ENCODE results near the gene DARS2. TPM values are rescaled to one million over a fixed set of nuclear protein-coding genes. Genes with fewer than 3 reads are reported as not detected.

Gene DARS2
- total RNA-seq, 1 experiment from 2014 or later: 35.0 TPM

DNA sequence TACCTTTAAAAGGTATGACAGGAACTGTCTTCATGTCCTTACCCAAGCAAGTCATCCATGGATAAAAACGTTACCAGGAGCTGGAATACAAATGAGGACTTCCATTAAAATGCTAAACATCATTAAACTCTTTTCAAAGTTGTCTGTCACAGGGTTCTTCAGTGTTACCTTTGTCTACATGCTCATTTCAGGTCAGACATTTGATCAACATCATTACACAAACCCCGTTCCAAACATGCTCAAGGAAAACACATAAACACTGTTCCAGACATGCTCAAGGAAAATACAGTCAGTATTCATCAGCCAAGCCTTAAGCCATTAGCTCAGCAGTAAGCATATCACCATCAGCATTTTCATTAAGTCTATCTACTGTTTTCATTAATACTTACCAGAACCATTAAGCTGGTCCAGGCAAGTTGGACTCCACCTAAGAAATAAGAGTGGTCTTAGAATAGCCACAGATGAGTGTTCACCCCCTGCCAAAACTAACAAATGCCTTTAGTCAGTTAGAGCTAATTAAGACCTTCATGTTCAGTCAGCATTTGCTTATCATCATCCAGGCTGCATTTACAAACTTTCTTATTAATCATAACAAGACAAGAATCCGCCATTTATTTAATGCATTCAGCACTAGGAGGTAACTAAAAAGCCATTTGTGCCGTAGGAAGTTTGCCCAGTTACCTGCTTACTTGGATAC, 41.1 kb downstream of the DARS2 start:
- DNase-seq: no peak
- peaks cover 16% of the 10 kb centered on the region; the same call in 1 of the 2 replicates for H3K79me2 ChIP-seq (ENCODE audit: insufficient read depth, low read length)
- H4K91ac ChIP-seq (ENCODE audit: insufficient read length, low read depth, low read length): no peak overlapping the region
- peaks cover 25 to 42% of the 10 kb centered on the region in 2 experiments for H3K4me1 Mint-ChIP-seq
- peaks cover 0 to 9% of the 10 kb centered on the region in 2 experiments; a peak in 2 of 5 replicates for H3K9me3 Mint-ChIP-seq
- H3K27me3 Mint-ChIP-seq (ENCODE audit: low read depth): peaks cover 3% of the 10 kb centered on the region; the same call in 1 of the 2 replicates
- no peak overlapping the region for H3T11ph ChIP-seq (ENCODE audit: low read length)
- no peak overlapping the region for H2AK5ac ChIP-seq (ENCODE audit: insufficient read length, low read length)
- no peak overlapping the region for H2BK12ac ChIP-seq (ENCODE audit: insufficient read length, low read depth, low read length)
- no peak overlapping the region for H3K56ac ChIP-seq (ENCODE audit: insufficient read length, low read depth, low read length)
- no peak overlapping the region for H3K23ac ChIP-seq (ENCODE audit: insufficient read length, low read depth, low read length)
- H4K5ac ChIP-seq (ENCODE audit: insufficient read length, low read depth, low read length): no peak overlapping the region
- peak overlapping the region; percentile 59 to 100 (median 99); a peak in 6 of 7 replicates for H3K27ac Mint-ChIP-seq
- H3K4me3 Mint-ChIP-seq: peak overlapping the region; percentile 98 to 99
- peak overlapping the region; percentile 98 for H3K9ac ChIP-seq (ENCODE audit: extremely low read depth, insufficient read length, low read length)
- peak overlapping the region; percentile 51 for H3K4me2 ChIP-seq (ENCODE audit: insufficient read depth, insufficient read length, low read length)
- H3K14ac ChIP-seq (ENCODE audit: insufficient read depth, low read length): no peak overlapping the region
- H4K8ac ChIP-seq (replicated peaks; ENCODE audit: insufficient read length, low read depth, low read length): no peak overlapping the region
- H3K4ac ChIP-seq (ENCODE audit: low read depth, low read length): no peak overlapping the region
- peak overlapping the region; percentile 68 for H3K27ac ChIP-seq (ENCODE audit: insufficient read length, low read depth, low read length)
- TF ChIP-seq, protein P1, sequence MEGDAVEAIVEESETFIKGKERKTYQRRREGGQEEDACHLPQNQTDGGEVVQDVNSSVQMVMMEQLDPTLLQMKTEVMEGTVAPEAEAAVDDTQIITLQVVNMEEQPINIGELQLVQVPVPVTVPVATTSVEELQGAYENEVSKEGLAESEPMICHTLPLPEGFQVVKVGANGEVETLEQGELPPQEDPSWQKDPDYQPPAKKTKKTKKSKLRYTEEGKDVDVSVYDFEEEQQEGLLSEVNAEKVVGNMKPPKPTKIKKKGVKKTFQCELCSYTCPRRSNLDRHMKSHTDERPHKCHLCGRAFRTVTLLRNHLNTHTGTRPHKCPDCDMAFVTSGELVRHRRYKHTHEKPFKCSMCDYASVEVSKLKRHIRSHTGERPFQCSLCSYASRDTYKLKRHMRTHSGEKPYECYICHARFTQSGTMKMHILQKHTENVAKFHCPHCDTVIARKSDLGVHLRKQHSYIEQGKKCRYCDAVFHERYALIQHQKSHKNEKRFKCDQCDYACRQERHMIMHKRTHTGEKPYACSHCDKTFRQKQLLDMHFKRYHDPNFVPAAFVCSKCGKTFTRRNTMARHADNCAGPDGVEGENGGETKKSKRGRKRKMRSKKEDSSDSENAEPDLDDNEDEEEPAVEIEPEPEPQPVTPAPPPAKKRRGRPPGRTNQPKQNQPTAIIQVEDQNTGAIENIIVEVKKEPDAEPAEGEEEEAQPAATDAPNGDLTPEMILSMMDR (conservative IDR thresholded peaks at IDR 0.05): no peak
- H2BK5ac ChIP-seq (ENCODE audit: insufficient read length, low read length): no peak overlapping the region
- H2BK20ac ChIP-seq (ENCODE audit: low read depth, low read length, poor library complexity, severe bottlenecking): no peak overlapping the region
- no peaks in the 10 kb centered on the region for H3K9me3 ChIP-seq (ENCODE audit: control insufficient read depth, low read depth, low read length)
- no peaks in the 10 kb centered on the region for H3K79me1 ChIP-seq (ENCODE audit: insufficient read depth, low read depth, low read length, poor library complexity, severe bottlenecking)
- no peak overlapping the region for H2AFZ ChIP-seq (ENCODE audit: low read length)
- H3K18ac ChIP-seq (ENCODE audit: insufficient read length, low read depth, low read length): no peak overlapping the region
- H2BK15ac ChIP-seq (ENCODE audit: low read depth, low read length): no peak overlapping the region
- H4K20me1 ChIP-seq (ENCODE audit: control insufficient read depth, insufficient read depth, insufficient read length): no peaks in the 10 kb centered on the region
- no peak overlapping the region for H2BK120ac ChIP-seq (ENCODE audit: low read depth, low read length, poor library complexity, severe bottlenecking)
- WGBS (ENCODE audit: extremely low coverage, insufficient read length, low lambda C conversion rate): no CpG with 5 or more reads among the region's 4 CpGs
- H3K36me3 Mint-ChIP-seq (ENCODE audit: insufficient read depth in 1 of 3, low read depth in 3 of 3): peaks cover 49 to 74% (median 54%) of the 10 kb centered on the region in 3 experiments
- H3K4me1 ChIP-seq (ENCODE audit: insufficient read depth, low read length): no peaks in the 10 kb centered on the region
- peaks cover 10% of the 10 kb centered on the region for H3K23me2 ChIP-seq (ENCODE audit: insufficient read length, low read depth, low read length, poor library complexity, severe bottlenecking)
- no peaks in the 10 kb centered on the region for H3K27me3 ChIP-seq (ENCODE audit: insufficient read depth, low read length)
